Body of pancreas (tissue), 4 donors: ENCODE results near the gene COX8A. TPM values are rescaled to one million over a fixed set of nuclear protein-coding genes. Genes with fewer than 3 reads are reported as not detected.

Experiments used
- ATAC-seq: fragments of 150-250 bp; one replicate; pipeline ENCODE4 v1.9.1; 2016
- DNase-seq, 4 donors: peaks; one replicate each; pipeline ENCODE4 v3.0.0-alpha.2; 2019
- H3K27ac ChIP-seq, 4 donors: fragments of 200-600 bp; sonication (generic); 1 replicate in 3 of 4; 2 replicates in 1 of 4; pipeline versions ENCODE4 v1.5.1 to v1.6.1; 2016 to 2019; ENCODE audit warnings: mild to moderate bottlenecking in 1 of 4, mixed read lengths in 1 of 4, moderate library complexity in 1 of 4
- H3K27me3 ChIP-seq, 2 donors: fragments of 200-600 bp; sonication (generic); one replicate each; pipeline ENCODE4 v1.6.0; 2016; ENCODE audit warnings: mild to moderate bottlenecking in 1 of 2
- H3K36me3 ChIP-seq, 2 donors: fragments of 200-600 bp; sonication (generic); replicated peaks in 1 of 2; 2 replicates each; pipeline ENCODE4 v1.5.1; 2016; ENCODE audit warnings: low read depth in 2 of 2; ENCODE audit not compliant: insufficient read depth in 1 of 2
- H3K4me1 ChIP-seq: fragments of 200-600 bp; sonication (generic); one replicate; pipeline ENCODE4 v1.6.0; 2016
- H3K4me3 ChIP-seq, 2 donors: fragments of 200-600 bp; sonication (generic); 1 replicate in 1 of 2; 2 replicates in 1 of 2; pipeline ENCODE4 v1.5.1; 2016 to 2019
- H3K9me3 ChIP-seq, 3 donors: fragments of 200-600 bp; sonication (generic); 1 replicate in 2 of 3; 2 replicates in 1 of 3; pipeline ENCODE4 v1.5.1; 2016
- POLR2A ChIP-seq, 3 donors: fragments of 450-650 bp; IDR thresholded peaks; one replicate each; pipeline ENCODE4 v1.6.1; 2016; ENCODE audit warnings: antibody characterized with exemption in 3 of 3, mild to moderate bottlenecking in 2 of 3
- WGBS, 2 donors: methylation state at CpG; one replicate each; pipeline ENCODE4 v1.1.5; 2017; 5-methylcytosine and 5-hydroxymethylcytosine counted together
- intact Hi-C: fragments of 100-400 bp; cut with DNase I; formaldehyde crosslinking; loops from one replicate; pipeline ENCODE4 v1.15.1; 2023
- total RNA-seq, 2 donors: library from RNA; depleted of rRNA; stranded (reverse); fragments of >200 nt; gene quantifications; one replicate each; pipeline ENCODE4 v1.1.0, GENCODE V29; 2016
- TF ChIP-seq, protein P1 (sequence below), 7 experiments: fragments of 450-650 bp in 4 of 7; fragments of 200-600 bp in 3 of 7; sonication (generic) in 3 of 7; IDR thresholded peaks; one replicate each; pipeline ENCODE4 v1.5.1; 2016 to 2019; ENCODE audit warnings: antibody characterized with exemption in 7 of 7

Gene COX8A
- total RNA-seq, 2 donors from 2014 or later, result 51.9 to 184 TPM

DNA sequence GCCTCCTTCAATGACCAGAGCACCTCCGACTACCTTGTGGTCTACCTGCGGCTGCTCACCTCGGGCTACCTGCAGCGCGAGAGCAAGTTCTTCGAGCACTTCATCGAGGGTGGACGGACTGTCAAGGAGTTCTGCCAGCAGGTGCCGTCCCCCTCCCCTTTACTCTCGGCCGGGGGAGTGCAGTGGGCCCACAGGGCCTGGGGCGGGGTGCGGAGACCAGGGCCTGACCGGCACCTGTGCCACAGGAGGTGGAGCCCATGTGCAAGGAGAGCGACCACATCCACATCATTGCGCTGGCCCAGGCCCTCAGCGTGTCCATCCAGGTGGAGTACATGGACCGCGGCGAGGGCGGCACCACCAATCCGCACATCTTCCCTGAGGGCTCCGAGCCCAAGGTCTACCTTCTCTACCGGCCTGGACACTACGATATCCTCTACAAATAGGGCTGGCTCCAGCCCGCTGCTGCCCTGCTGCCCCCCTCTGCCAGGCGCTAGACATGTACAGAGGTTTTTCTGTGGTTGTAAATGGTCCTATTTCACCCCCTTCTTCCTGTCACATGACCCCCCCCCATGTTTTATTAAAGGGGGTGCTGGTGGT lies 22.8 kb downstream of the COX8A start:
- H3K36me3 ChIP-seq, result peaks cover 8 to 9% of the 10 kb centered on the region in 2 donors
- peaks cover 22% of the 10 kb centered on the region for H3K4me1 ChIP-seq
- TF ChIP-seq, protein P1, sequence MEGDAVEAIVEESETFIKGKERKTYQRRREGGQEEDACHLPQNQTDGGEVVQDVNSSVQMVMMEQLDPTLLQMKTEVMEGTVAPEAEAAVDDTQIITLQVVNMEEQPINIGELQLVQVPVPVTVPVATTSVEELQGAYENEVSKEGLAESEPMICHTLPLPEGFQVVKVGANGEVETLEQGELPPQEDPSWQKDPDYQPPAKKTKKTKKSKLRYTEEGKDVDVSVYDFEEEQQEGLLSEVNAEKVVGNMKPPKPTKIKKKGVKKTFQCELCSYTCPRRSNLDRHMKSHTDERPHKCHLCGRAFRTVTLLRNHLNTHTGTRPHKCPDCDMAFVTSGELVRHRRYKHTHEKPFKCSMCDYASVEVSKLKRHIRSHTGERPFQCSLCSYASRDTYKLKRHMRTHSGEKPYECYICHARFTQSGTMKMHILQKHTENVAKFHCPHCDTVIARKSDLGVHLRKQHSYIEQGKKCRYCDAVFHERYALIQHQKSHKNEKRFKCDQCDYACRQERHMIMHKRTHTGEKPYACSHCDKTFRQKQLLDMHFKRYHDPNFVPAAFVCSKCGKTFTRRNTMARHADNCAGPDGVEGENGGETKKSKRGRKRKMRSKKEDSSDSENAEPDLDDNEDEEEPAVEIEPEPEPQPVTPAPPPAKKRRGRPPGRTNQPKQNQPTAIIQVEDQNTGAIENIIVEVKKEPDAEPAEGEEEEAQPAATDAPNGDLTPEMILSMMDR (IDR thresholded peaks at IDR 0.05), result no peak
- TF ChIP-seq POLR2A (IDR thresholded peaks at IDR 0.05), result no peak
- H3K27ac ChIP-seq, result no peak overlapping the region
- no peaks in the 10 kb centered on the region for H3K27me3 ChIP-seq
- H3K9me3 ChIP-seq, result no peaks in the 10 kb centered on the region
- WGBS, 2 donors, result 86 to 94% methylated on average over 6 to 26 of the region's 27 CpGs
- H3K4me3 ChIP-seq, result no peak overlapping the region
- no peak for DNase-seq
- ATAC-seq, result no peak
- intact Hi-C loops, result no loop called here

DNA sequence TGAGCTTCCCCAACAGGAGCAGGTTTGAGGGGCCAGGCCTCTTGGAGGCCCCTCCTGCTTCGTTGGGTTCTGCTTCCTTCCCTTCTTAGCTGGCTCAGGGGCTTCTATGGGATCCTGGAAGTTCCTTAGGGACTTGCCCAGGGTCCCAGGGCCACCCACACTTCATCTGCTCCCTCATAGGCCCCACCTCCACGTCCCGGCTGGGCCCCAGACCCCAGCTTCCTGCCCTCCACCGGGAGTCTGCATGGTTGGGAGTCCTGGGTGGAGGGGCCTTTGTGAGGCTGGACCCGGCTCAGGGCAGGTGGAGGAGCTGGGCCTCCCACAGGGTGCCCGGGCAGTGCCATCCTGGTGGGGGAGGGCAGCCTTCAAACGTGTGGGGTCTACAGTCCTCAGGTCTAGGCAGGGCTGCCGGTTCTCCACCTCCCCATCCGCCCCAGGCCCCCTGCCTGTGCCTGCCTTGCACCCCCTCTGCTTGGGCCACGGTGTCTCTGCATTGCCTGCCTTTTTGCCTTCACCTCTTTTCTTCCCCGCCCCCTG lies 23.4 kb downstream of the COX8A start:
- ATAC-seq, result no peak
- H3K9me3 ChIP-seq, result no peaks in the 10 kb centered on the region
- no peak overlapping the region for H3K4me3 ChIP-seq
- H3K36me3 ChIP-seq, result peaks cover 8 to 9% of the 10 kb centered on the region in 2 donors
- DNase-seq, result no peak
- no peak overlapping the region for H3K27ac ChIP-seq
- WGBS, 2 donors, result 78 to 82% methylated on average over 6 to 10 of the region's 11 CpGs
- TF ChIP-seq POLR2A (IDR thresholded peaks at IDR 0.05), result no peak
- TF ChIP-seq, protein P1 (IDR thresholded peaks at IDR 0.05), result no peak
- intact Hi-C loops, result no loop called here
- H3K27me3 ChIP-seq, result no peaks in the 10 kb centered on the region
- H3K4me1 ChIP-seq, result peaks cover 28% of the 10 kb centered on the region

DNA sequence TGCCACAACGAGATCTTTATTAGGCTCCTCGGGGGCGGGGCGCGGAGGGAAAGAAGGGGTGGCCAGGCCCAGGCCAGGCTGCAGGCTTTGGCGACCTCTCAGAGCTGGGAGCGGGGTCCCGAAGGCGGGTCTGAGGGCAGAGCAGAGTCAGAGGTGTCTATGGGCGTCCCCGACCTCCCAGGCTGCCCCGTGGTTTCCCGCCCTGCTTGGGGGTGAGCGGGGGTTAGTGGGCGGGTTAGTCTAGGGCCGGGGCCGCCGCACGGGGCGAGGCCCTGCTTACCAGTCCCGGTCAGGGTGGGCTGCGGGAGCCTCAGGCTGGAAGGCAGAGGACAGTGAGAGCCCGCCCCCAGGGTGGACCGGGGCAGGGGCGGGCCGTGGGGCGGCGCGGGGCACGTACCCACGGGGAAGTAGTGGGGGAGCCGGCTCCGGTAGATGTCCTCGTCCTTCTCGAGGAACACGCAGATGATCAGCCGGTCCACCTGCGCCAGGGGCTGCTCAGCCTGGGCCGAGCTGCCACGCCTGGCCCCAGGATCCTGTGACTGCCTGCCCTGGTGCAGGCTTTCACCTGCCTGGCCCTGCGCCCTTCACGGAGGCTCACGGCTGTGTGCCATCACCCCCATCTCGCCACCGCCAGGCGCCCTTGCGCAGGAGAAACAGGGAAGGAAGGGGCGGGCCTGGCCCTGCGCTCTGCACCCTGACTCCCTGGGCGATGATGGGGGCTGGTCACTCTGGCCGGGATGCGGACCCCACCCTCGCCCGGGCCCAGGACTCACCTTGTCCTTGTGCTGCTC lies 24.3 kb downstream of the COX8A start:
- no peak for ATAC-seq
- WGBS, 2 donors, result 80 to 94% methylated on average over 10 to 42 of the region's 54 CpGs
- TF ChIP-seq, protein P1 (IDR thresholded peaks at IDR 0.05), result no peak
- Histone ChIP-seq H3K27me3 (no peaks in the 10 kb centered on the region), H3K4me1 (peaks cover 31% of the 10 kb centered on the region), H3K9me3 (no peaks in the 10 kb centered on the region), H3K36me3 (peaks cover 8 to 9% of the 10 kb centered on the region in 2 donors), H3K4me3 (no peak overlapping the region), H3K27ac (no peak overlapping the region)
- intact Hi-C loops, result no loop called here
- DNase-seq, result no peak

DNA sequence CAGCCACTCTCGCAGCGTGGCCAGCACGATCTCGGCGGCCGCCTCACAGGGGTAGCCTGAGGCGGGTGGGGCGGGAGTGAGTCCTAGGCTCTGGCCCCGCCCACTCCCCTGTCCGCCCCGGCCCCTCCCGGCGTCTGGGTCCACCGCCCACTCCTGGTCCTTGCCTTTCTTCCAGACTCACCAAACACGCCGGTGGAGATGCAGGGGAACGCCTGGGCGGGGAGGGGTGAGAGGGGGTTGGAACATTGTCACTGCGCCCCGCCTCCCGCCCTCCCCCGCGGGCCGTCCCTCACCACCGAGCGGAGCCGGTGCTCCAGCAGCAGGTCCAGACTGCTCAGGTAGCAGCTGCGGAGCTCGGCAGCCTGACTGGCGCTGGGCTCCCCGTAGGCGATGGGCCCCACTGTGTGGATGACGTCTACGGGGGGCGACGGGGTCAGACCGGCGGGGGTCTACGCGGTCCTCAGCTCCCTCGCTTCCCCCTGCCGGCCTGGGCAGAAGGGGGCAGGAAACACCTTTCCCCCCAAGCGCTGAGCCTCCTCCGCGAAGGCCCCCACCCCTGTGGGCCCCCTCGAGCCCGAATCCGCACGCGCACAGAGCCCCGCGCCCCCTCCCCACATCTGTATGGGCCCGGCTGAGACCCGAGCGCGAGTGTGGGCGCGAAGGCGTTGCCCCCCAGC lies 25.1 kb downstream of the COX8A start:
- Histone ChIP-seq H3K4me3 (no peak overlapping the region), H3K4me1 (peaks cover 37% of the 10 kb centered on the region), H3K27ac (no peak overlapping the region), H3K9me3 (no peaks in the 10 kb centered on the region), H3K27me3 (no peaks in the 10 kb centered on the region), H3K36me3 (peaks cover 8 to 9% of the 10 kb centered on the region in 2 donors)
- DNase-seq, result peak in 3 of 4 donors; percentile 42 to 45 (median 45)
- 41 to 52% methylated on average over 19 to 46 of the region's 59 CpGs for WGBS, 2 donors
- intact Hi-C loops, result loop anchor here (2.0 kb wide), 1 partner anchor 153 kb away; no protein-coding TSS in a partner anchor
- ATAC-seq, result peak; percentile 23
- TF ChIP-seq POLR2A (IDR thresholded peaks at IDR 0.05), result no peak
- TF ChIP-seq, protein P1 (IDR thresholded peaks at IDR 0.05), result no peak
